IPS DF 6.9 (cell line): Measurements from ENCODE around the gene PLA2G5.
"Not testable (repeated sequence)": the region's sequence is repeated elsewhere in the genome, so short reads cannot be mapped to it uniquely, and the experiment has no call there.

Experiments used
- DNase-seq: peaks from one replicate; pipeline ENCODE4 v3.0.0-alpha.2; 2013; ENCODE audit warnings: low read depth, low spot score
- H3K27ac ChIP-seq: one replicate; pipeline ENCODE4 v1.5.1; 2013; ENCODE audit warnings: low read length, control low read depth
- H3K27me3 ChIP-seq: 2 replicates; pipeline ENCODE4 v1.6.1; 2013; ENCODE audit warnings: mild to moderate bottlenecking, low read length; ENCODE audit not compliant: control insufficient read depth, insufficient read depth
- H3K36me3 ChIP-seq: 2 replicates; pipeline ENCODE4 v1.6.1; 2013; ENCODE audit warnings: low read length; ENCODE audit not compliant: control insufficient read depth, insufficient read depth
- H3K4me1 ChIP-seq: 2 replicates; pipeline ENCODE4 v1.6.1; 2013; ENCODE audit warnings: low read length; ENCODE audit not compliant: control insufficient read depth, insufficient read depth
- H3K4me3 ChIP-seq: 2 replicates; pipeline ENCODE4 v1.5.1; 2013; ENCODE audit warnings: mild to moderate bottlenecking, low read length
- H3K9me3 ChIP-seq: 2 replicates; pipeline ENCODE4 v1.6.1; 2013; ENCODE audit warnings: low read length, inconsistent platforms; ENCODE audit not compliant: control insufficient read depth, insufficient read depth
- WGBS: extraction: QIAGEN DNeasy Blood & Tissue Kit; methylation state at CpG from one replicate; pipeline ENCODE4 v1.1.7; 2013; ENCODE audit warnings: mixed read lengths, missing lambda C conversion rate; ENCODE audit not compliant: insufficient read length, insufficient coverage; 5-methylcytosine and 5-hydroxymethylcytosine counted together

The PLA2G5 gene

GRCh38 chr1:20069874-20070273 lies at the start of gene PLA2G5:
TSS of gene PLA2G5 (plus strand) at chr1:20070194. CDS start at chr1:20084831, 14,637 bp downstream.
- Histone ChIP-seq H3K4me3 (no peak within 1 kb of the TSS), H3K4me1 (peaks cover 1% of the 10 kb centered on the region; the same call in 1 of the 2 replicates), H3K9me3 (no peaks in the 10 kb centered on the region), H3K27me3 (no peaks in the 10 kb centered on the region), H3K27ac (no peak within 1 kb of the TSS), H3K36me3 (no peaks in the 10 kb centered on the region)
- WGBS: no CpG with 5 or more reads among the region's 7 CpGs
- no peak for DNase-seq

- Histone ChIP-seq H3K4me1 (no peaks in the 10 kb centered on the region; the same call in 1 of the 2 replicates), H3K9me3 (no peaks in the 10 kb centered on the region), H3K36me3 (no peaks in the 10 kb centered on the region), H3K27me3 (no peaks in the 10 kb centered on the region), H3K4me3 (no peak overlapping the region), H3K27ac (no peak overlapping the region)
- no CpG with 5 or more reads among the region's 5 CpGs for WGBS
- no peak for DNase-seq
Observed at GRCh38 chr1:20028125-20028524, 41.9 kb upstream of the PLA2G5 start.

- no peak overlapping the region for H3K4me3 ChIP-seq
- no peaks in the 10 kb centered on the region; the same call in 1 of the 2 replicates for H3K4me1 ChIP-seq
- no peaks in the 10 kb centered on the region for H3K36me3 ChIP-seq
- H3K27me3 ChIP-seq: no peaks in the 10 kb centered on the region
- H3K9me3 ChIP-seq: no peaks in the 10 kb centered on the region
- no CpG with 5 or more reads among the region's 5 CpGs for WGBS
- H3K27ac ChIP-seq: no peak overlapping the region
- no peak for DNase-seq
Observed at GRCh38 chr1:20028726-20029125, 41.3 kb upstream of the PLA2G5 start.

- Histone ChIP-seq H3K36me3 (no peaks in the 10 kb centered on the region), H3K27me3 (no peaks in the 10 kb centered on the region), H3K4me1 (no peaks in the 10 kb centered on the region; the same call in 1 of the 2 replicates), H3K4me3 (no peak overlapping the region), H3K9me3 (no peaks in the 10 kb centered on the region), H3K27ac (no peak overlapping the region)
- no peak for DNase-seq
- no CpG with 5 or more reads among the region's 20 CpGs for WGBS
Observed at GRCh38 chr1:20029178-20029912, 40.6 kb upstream of the PLA2G5 start.

- H3K36me3 ChIP-seq, H3K4me3 ChIP-seq, H3K27me3 ChIP-seq, DNase-seq, H3K9me3 ChIP-seq, H3K4me1 ChIP-seq, H3K27ac ChIP-seq: not testable (repeated sequence)
- no CpG with 5 or more reads among the region's 6 CpGs for WGBS
Observed at GRCh38 chr1:20030436-20031151, 39.4 kb upstream of the PLA2G5 start.

- 100% methylated on average over 1 of the region's 5 CpGs for WGBS
- no peaks in the 10 kb centered on the region for H3K9me3 ChIP-seq
- no peak overlapping the region for H3K4me3 ChIP-seq
- no peaks in the 10 kb centered on the region for H3K27me3 ChIP-seq
- H3K27ac ChIP-seq: no peak overlapping the region
- no peaks in the 10 kb centered on the region for H3K36me3 ChIP-seq
- DNase-seq: no peak
- no peaks in the 10 kb centered on the region; the same call in 1 of the 2 replicates for H3K4me1 ChIP-seq
Observed at GRCh38 chr1:20031161-20031560, 38.8 kb upstream of the PLA2G5 start.

GRCh38 chr1:20031836-20032235 lies 38.2 kb upstream of the PLA2G5 start:
- H3K4me1 ChIP-seq: no peaks in the 10 kb centered on the region; the same call in 1 of the 2 replicates
- H3K4me3 ChIP-seq: no peak overlapping the region
- DNase-seq: no peak
- WGBS: no CpG with 5 or more reads among the region's 2 CpGs
- no peak overlapping the region for H3K27ac ChIP-seq
- no peaks in the 10 kb centered on the region for H3K27me3 ChIP-seq
- H3K9me3 ChIP-seq: no peaks in the 10 kb centered on the region
- no peaks in the 10 kb centered on the region for H3K36me3 ChIP-seq

- no CpG with 5 or more reads among the region's 1 CpG for WGBS
- Histone ChIP-seq H3K4me1 (no peaks in the 10 kb centered on the region; the same call in 1 of the 2 replicates), H3K36me3 (no peaks in the 10 kb centered on the region), H3K27me3 (no peaks in the 10 kb centered on the region), H3K9me3 (no peaks in the 10 kb centered on the region), H3K4me3 (no peak overlapping the region), H3K27ac (no peak overlapping the region)
- DNase-seq: no peak
Observed at GRCh38 chr1:20032425-20032824, 37.6 kb upstream of the PLA2G5 start.

GRCh38 chr1:20033420-20033819 lies 36.6 kb upstream of the PLA2G5 start:
- Histone ChIP-seq H3K4me3 (no peak overlapping the region), H3K27me3 (no peaks in the 10 kb centered on the region)
- no peak for DNase-seq

GRCh38 chr1:20035114-20035513 lies 34.9 kb upstream of the PLA2G5 start:
- Histone ChIP-seq H3K4me3 (no peak overlapping the region), H3K36me3 (no peaks in the 10 kb centered on the region), H3K9me3 (no peaks in the 10 kb centered on the region), H3K27me3 (no peaks in the 10 kb centered on the region), H3K4me1 (0 out of 2 replicates have a peak, but pooled peaks cover 1% of the 10 kb centered on the region), H3K27ac (no peak overlapping the region)
- no CpG with 5 or more reads among the region's 5 CpGs for WGBS
- DNase-seq: no peak

More at GRCh38 chr1:20033420-20033819, 36.6 kb upstream of the PLA2G5 start:
- peaks cover 1% of the 10 kb centered on the region; the same call in 1 of the 2 replicates for H3K4me1 ChIP-seq
- no peaks in the 10 kb centered on the region for H3K9me3 ChIP-seq
- no peaks in the 10 kb centered on the region for H3K36me3 ChIP-seq
- H3K27ac ChIP-seq: no peak overlapping the region
